B cell (primary cell): ENCODE data around the gene CRB1. TPM values are rescaled to one million over a fixed set of nuclear protein-coding genes. Genes with fewer than 3 reads are reported as not detected.

Source experiments
- ATAC-seq: fragments of 200-7000 bp; cut with Tn5 transposase; one replicate; pipeline ENCODE4 v1.10.0; 2021; ENCODE audit warnings: low read depth, mild to moderate bottlenecking, moderate number of reproducible peaks, moderate library complexity
- CTCF ChIA-PET: fragments of 350-600 bp; sonication (Branson Sonifier 250); formaldehyde crosslinking; loops from one replicate; lab custom pipeline; 2021; ENCODE audit warnings: antibody characterized with exemption, inconsistent platforms; lab: Charles Lee
- POLR2A ChIA-PET: fragments of 350-600 bp; sonication (Branson Sonifier 250); formaldehyde crosslinking; loops from one replicate; lab custom pipeline; 2021; ENCODE audit warnings: antibody characterized with exemption; lab: Charles Lee
- DNase-seq: peaks from one replicate; pipeline ENCODE4 v3.0.0; 2013
- H2AFZ ChIP-seq: 2 replicates; pipeline ENCODE4 v1.6.1; 2012; ENCODE audit warnings: mild to moderate bottlenecking, low read depth, low read length; ENCODE audit not compliant: insufficient read depth, poor library complexity, severe bottlenecking
- H3K27ac ChIP-seq, 2 donors: 1 replicate in 1 of 2; 2 replicates in 1 of 2; pipeline ENCODE4 v1.5.1; 2012 to 2013; ENCODE audit warnings: low read length in 2 of 2, mild to moderate bottlenecking in 2 of 2, moderate library complexity in 1 of 2
- H3K27me3 ChIP-seq, 4 experiments: fragments of 200-600 bp in 1 of 4; sonication (generic) in 1 of 4; replicated peaks in 1 of 4; 1 replicate in 2 of 4; 2 replicates in 2 of 4; pipeline versions ENCODE4 v1.6.1 to v1.7.0; 2013 to 2016; ENCODE audit warnings: low read length in 3 of 4, mild to moderate bottlenecking in 2 of 4, mixed read lengths in 1 of 4, moderate library complexity in 1 of 4; ENCODE audit not compliant: insufficient read depth in 4 of 4, control insufficient read depth in 3 of 4; ENCODE audit errors: control extremely low read depth in 1 of 4
- H3K36me3 ChIP-seq, 2 experiments: replicated peaks in 1 of 2; 1 replicate in 1 of 2; 2 replicates in 1 of 2; pipeline versions ENCODE4 v1.6.1 to v1.7.1; 2013; ENCODE audit warnings: low read length in 1 of 2; ENCODE audit not compliant: insufficient read depth in 2 of 2, control insufficient read depth in 1 of 2; ENCODE audit errors: control extremely low read depth in 1 of 2, extremely low read depth in 1 of 2
- H3K4me1 ChIP-seq, 2 donors: fragments of 200-600 bp in 1 of 2; sonication (generic) in 1 of 2; 1 replicate in 1 of 2; 2 replicates in 1 of 2; pipeline versions ENCODE4 v1.5.1 to v1.6.1; 2013 to 2017; ENCODE audit warnings: low read length in 2 of 2; ENCODE audit not compliant: control insufficient read depth in 2 of 2, insufficient read depth in 2 of 2
- H3K4me2 ChIP-seq: replicated peaks from 2 replicates; pipeline ENCODE3; 2012; ENCODE audit warnings: mild to moderate bottlenecking, low read depth, low read length; ENCODE audit not compliant: poor library complexity, severe bottlenecking
- H3K4me3 ChIP-seq, 5 experiments: fragments of 200-600 bp in 1 of 5; sonication (generic) in 1 of 5; 1 replicate in 3 of 5; 2 replicates in 2 of 5; pipeline versions ENCODE4 v1.5.1 to v1.7.0; 2011 to 2016; ENCODE audit warnings: low read length in 4 of 5, mild to moderate bottlenecking in 4 of 5, low read depth in 2 of 5, control low read depth in 1 of 5, moderate library complexity in 1 of 5; ENCODE audit not compliant: insufficient read depth in 1 of 5; ENCODE audit errors: control extremely low read depth in 1 of 5, extremely low read depth in 1 of 5
- H3K79me2 ChIP-seq: fragments of 200-600 bp; sonication (generic); one replicate; pipeline ENCODE4 v1.6.0; 2016; ENCODE audit warnings: low read length; ENCODE audit not compliant: control insufficient read depth, insufficient read depth
- H3K9ac ChIP-seq: fragments of 200-600 bp; sonication (generic); 2 replicates; pipeline ENCODE4 v1.6.1; 2017; ENCODE audit warnings: mild to moderate bottlenecking, low read length, moderate library complexity
- H3K9me3 ChIP-seq, 3 donors: one replicate each; pipeline versions ENCODE4 v1.6.1 to v1.7.1; 2013; ENCODE audit warnings: low read length in 2 of 3; ENCODE audit not compliant: control insufficient read depth in 2 of 3, insufficient read depth in 1 of 3; ENCODE audit errors: control extremely low read depth in 1 of 3
- H4K20me1 ChIP-seq: 2 replicates; pipeline ENCODE4 v1.6.0; 2012; ENCODE audit warnings: mild to moderate bottlenecking, low read length; ENCODE audit not compliant: insufficient read depth, control insufficient read depth, poor library complexity, severe bottlenecking
- H3K27ac Mint-ChIP-seq: one replicate; pipeline ENCODE4 v1.8.0; 2021; ENCODE audit warnings: mixed read lengths
- H3K27me3 Mint-ChIP-seq: one replicate; pipeline ENCODE4 v1.8.0; 2021; ENCODE audit warnings: mixed read lengths
- H3K4me1 Mint-ChIP-seq: one replicate; pipeline ENCODE4 v1.8.0; 2021; ENCODE audit warnings: mixed read lengths
- H3K4me3 Mint-ChIP-seq: one replicate; pipeline ENCODE4 v1.8.0; 2021; ENCODE audit warnings: mixed read lengths
- H3K9me3 Mint-ChIP-seq: one replicate; pipeline ENCODE4 v1.8.0; 2022; ENCODE audit warnings: mixed read lengths; ENCODE audit not compliant: insufficient read depth
- CTCF ChIP-seq: fragments of 200-600 bp; IDR thresholded peaks from one replicate; pipeline ENCODE4 v1.8.0; 2022; ENCODE audit warnings: antibody characterized with exemption, mild to moderate bottlenecking
- EZH2 ChIP-seq: IDR thresholded peaks from 2 replicates; pipeline ENCODE4 v1.6.1; 2012; ENCODE audit warnings: borderline replicate concordance, low read depth, mild to moderate bottlenecking, moderate library complexity, low read length; ENCODE audit not compliant: insufficient read depth, poor library complexity, severe bottlenecking
- WGBS: methylation state at CpG from one replicate; pipeline ENCODE4 v1.1.5; 2013; ENCODE audit warnings: missing lambda C conversion rate; ENCODE audit not compliant: insufficient coverage; 5-methylcytosine and 5-hydroxymethylcytosine counted together
- intact Hi-C: fragments of 100-400 bp; cut with micrococcal nuclease; formaldehyde crosslinking; loops from one replicate; pipeline ENCODE4 v1.10.0; 2022
- polyA plus RNA-seq: library from polyadenylated mRNA; depleted of rRNA; stranded (reverse); fragments of >200 nt; gene quantifications from 2 replicates; pipeline ENCODE4 v1.2.3, GENCODE V29; 2012
- total RNA-seq, 2 donors: library from RNA; stranded (reverse); fragments of 120-200 nt in 1 of 2; gene quantifications; 1 replicate in 1 of 2; 2 replicates in 1 of 2; pipeline versions ENCODE4 v1.2.3 to v1.2.4, GENCODE V29; 2013 to 2022

CRB1 gene
- total and polyA plus RNA-seq, 2 donors (not counting 1 experiment from before 2014, with no cell fraction given), result 0.15 TPM; not detected in 1

DNA sequence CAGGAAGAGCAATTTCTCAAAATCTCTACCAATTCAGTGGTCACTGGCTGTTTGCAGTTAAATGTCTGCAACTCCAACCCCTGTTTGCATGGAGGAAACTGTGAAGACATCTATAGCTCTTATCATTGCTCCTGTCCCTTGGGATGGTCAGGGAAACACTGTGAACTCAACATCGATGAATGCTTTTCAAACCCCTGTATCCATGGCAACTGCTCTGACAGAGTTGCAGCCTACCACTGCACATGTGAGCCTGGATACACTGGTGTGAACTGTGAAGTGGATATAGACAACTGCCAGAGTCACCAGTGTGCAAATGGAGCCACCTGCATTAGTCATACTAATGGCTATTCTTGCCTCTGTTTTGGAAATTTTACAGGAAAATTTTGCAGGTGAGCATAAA, 167.2 kb downstream of the CRB1 start:
- H3K9ac ChIP-seq, result no peak overlapping the region
- Mint-ChIP-seq H3K27me3 (peaks cover 5% of the 10 kb centered on the region), H3K27ac (no peak overlapping the region), H3K4me3 (no peak overlapping the region), H3K9me3 (no peaks in the 10 kb centered on the region), H3K4me1 (no peaks in the 10 kb centered on the region)
- no peak for TF ChIP-seq CTCF
- TF ChIP-seq EZH2, result no peak
- H3K4me3 ChIP-seq, result no peak overlapping the region
- no peak overlapping the region for H2AFZ ChIP-seq
- no peaks in the 10 kb centered on the region for H3K27me3 ChIP-seq
- no peaks in the 10 kb centered on the region for H3K36me3 ChIP-seq
- H3K27ac ChIP-seq, result no peak overlapping the region
- no peak for ATAC-seq
- no peaks in the 10 kb centered on the region for H3K79me2 ChIP-seq
- ChIA-PET CTCF (interaction anchor here (1.2 kb wide), 1 partner anchor 257 kb away, joined by 3 read pairs; no protein-coding TSS in a partner anchor), POLR2A (no interaction called here)
- H4K20me1 ChIP-seq, result no peaks in the 10 kb centered on the region
- no CpG with 5 or more reads among the region's 1 CpG for WGBS
- intact Hi-C loops, result no loop called here
- H3K4me1 ChIP-seq, result no peaks in the 10 kb centered on the region
- DNase-seq, result no peak
- H3K4me2 ChIP-seq, result no peak overlapping the region
- H3K9me3 ChIP-seq, result no peaks in the 10 kb centered on the region

DNA sequence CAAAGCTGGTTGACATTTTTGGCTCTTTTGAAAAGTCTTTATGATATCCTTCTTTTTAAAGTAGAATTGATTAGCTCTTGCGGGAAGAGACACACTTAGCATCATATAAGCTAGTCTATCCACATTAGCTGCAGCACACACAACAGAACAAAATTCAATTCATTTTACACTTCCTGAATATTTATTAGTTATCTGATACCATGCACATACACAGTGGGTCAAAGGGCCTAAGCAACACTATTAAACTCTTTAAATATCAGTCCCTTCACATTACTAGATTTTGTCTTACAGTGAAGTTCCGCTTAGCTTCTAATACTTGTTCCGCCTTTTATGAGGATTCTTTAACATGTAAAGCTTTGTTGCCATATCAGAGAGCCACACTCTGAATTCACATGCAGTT, 169.5 kb downstream of the CRB1 start:
- Histone ChIP-seq H2AFZ (no peak overlapping the region), H3K4me2 (no peak overlapping the region), H3K27me3 (no peaks in the 10 kb centered on the region), H3K4me1 (no peaks in the 10 kb centered on the region), H3K36me3 (no peaks in the 10 kb centered on the region), H3K9me3 (no peaks in the 10 kb centered on the region), H3K9ac (no peak overlapping the region), H3K27ac (no peak overlapping the region), H3K4me3 (no peak overlapping the region), H3K79me2 (no peaks in the 10 kb centered on the region), H4K20me1 (no peaks in the 10 kb centered on the region)
- ChIA-PET POLR2A (no interaction called here), CTCF (no interaction called here)
- no peak overlapping the region for H3K4me3 Mint-ChIP-seq
- WGBS, result 80% methylated on average over 1 of the region's 3 CpGs
- TF ChIP-seq EZH2, result no peak
- no peak for TF ChIP-seq CTCF
- peaks cover 3% of the 10 kb centered on the region for H3K27me3 Mint-ChIP-seq
- H3K27ac Mint-ChIP-seq, result no peak overlapping the region
- no peaks in the 10 kb centered on the region for H3K9me3 Mint-ChIP-seq
- ATAC-seq (no peak), DNase-seq (no peak)
- no peaks in the 10 kb centered on the region for H3K4me1 Mint-ChIP-seq
- intact Hi-C loops, result no loop called here
